ENCODE data around the gene YAF2. TPM values are rescaled to one million over a fixed set of nuclear protein-coding genes. Genes with fewer than 3 reads are reported as not detected.

YAF2 gene
- total and polyA plus RNA-seq, 7 donors: 8.6 to 52.8 (median 29.6) TPM

DNA sequence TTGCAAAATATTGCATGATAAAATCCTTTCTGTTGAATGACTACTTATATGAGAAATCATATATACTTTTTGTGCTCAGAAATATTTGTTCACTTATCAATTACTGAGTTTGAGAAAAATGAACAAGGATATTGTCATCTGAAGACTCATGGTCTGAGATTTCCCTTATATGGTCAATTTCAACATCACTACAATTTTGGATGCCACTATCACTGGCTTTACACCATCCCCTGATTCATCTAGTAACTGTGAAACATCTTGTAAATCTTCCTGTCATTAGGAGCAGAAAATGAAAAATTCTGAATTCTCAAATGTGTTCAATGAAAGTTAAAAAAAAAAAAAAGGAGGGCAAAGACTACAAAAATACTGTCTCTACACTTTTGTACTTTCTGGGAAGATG lies 71.5 kb downstream of the YAF2 start:
- TF ChIP-seq POLR2AphosphoS5 (IDR thresholded peaks at IDR 0.05) (no peak), EP300 (IDR thresholded peaks at IDR 0.05) (no peak), POLR2A (IDR thresholded peaks at IDR 0.05) (no peak)
- TF ChIP-seq, protein P1, sequence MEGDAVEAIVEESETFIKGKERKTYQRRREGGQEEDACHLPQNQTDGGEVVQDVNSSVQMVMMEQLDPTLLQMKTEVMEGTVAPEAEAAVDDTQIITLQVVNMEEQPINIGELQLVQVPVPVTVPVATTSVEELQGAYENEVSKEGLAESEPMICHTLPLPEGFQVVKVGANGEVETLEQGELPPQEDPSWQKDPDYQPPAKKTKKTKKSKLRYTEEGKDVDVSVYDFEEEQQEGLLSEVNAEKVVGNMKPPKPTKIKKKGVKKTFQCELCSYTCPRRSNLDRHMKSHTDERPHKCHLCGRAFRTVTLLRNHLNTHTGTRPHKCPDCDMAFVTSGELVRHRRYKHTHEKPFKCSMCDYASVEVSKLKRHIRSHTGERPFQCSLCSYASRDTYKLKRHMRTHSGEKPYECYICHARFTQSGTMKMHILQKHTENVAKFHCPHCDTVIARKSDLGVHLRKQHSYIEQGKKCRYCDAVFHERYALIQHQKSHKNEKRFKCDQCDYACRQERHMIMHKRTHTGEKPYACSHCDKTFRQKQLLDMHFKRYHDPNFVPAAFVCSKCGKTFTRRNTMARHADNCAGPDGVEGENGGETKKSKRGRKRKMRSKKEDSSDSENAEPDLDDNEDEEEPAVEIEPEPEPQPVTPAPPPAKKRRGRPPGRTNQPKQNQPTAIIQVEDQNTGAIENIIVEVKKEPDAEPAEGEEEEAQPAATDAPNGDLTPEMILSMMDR (IDR thresholded peaks at IDR 0.05): no peak
- no peak for DNase-seq
- Histone ChIP-seq H3K36me3 (peaks cover 0 to under 1% (median 0%) of the 10 kb centered on the region in 4 donors), H3K4me1 (peaks cover 0 to 3% (median 0%) of the 10 kb centered on the region in 4 donors), H3K27ac (no peak overlapping the region), H3K9me3 (no peaks in the 10 kb centered on the region), H3K4me3 (no peak overlapping the region), H3K27me3 (no peaks in the 10 kb centered on the region)
- intact Hi-C loops (cut with DNase I): no loop called here

DNA sequence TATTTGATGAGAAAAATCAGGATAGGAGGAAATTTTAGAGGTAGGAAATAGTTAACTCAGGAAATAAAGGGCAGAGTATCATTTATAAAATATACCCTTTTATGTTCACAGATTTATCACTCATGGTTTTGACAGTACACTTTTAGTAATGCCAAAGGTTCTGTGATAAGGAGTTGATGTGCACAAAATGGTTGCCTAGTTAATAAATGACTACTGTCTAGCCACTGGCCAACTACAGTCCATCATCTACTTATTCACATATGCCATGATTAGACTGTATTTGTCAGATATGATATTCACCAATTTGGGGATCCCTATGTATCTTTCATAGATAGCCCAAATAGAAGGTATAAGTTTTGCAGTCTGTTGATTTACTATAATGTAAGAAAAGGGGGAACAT lies 74.1 kb downstream of the YAF2 start:
- intact Hi-C loops (cut with DNase I): no loop called here
- H3K4me1 ChIP-seq: peaks cover 0 to 3% (median 0%) of the 10 kb centered on the region in 4 donors
- no peaks in the 10 kb centered on the region for H3K27me3 ChIP-seq
- H3K36me3 ChIP-seq: peaks cover 0 to 19% (median 7%) of the 10 kb centered on the region in 4 donors
- DNase-seq: no peak
- TF ChIP-seq POLR2A (IDR thresholded peaks at IDR 0.05): no peak
- no peak for TF ChIP-seq EP300 (IDR thresholded peaks at IDR 0.05)
- no peak for TF ChIP-seq POLR2AphosphoS5 (IDR thresholded peaks at IDR 0.05)
- TF ChIP-seq, protein P1 (IDR thresholded peaks at IDR 0.05): no peak
- H3K4me3 ChIP-seq: no peak overlapping the region
- H3K9me3 ChIP-seq: no peaks in the 10 kb centered on the region
- no peak overlapping the region for H3K27ac ChIP-seq

DNA sequence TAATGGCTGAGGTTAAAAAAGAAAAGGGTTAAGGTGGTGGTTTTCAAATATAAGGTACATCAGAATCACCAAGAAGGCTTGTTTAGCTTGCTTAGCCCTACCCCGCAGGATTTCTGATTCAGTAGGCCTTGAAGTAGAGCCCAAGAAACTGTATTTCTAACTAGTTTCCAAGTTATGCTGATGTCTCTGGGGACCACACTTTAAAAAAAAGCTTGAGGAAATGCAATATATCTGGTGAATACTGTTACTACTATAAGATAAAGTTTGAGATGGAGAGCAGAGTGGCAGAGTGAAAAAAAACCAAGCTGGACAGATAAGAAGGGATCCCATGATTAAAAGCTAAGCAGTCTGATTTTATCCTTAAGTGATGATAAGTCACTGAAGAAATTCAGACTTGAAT lies 75.1 kb downstream of the YAF2 start:
- no peaks in the 10 kb centered on the region for H3K27me3 ChIP-seq
- WGBS, 2 donors: 81 to 97% methylated on average over 1 of the region's 1 CpG
- intact Hi-C loops (cut with DNase I): no loop called here
- no peak for TF ChIP-seq POLR2A (IDR thresholded peaks at IDR 0.05)
- TF ChIP-seq POLR2AphosphoS5 (IDR thresholded peaks at IDR 0.05): no peak
- TF ChIP-seq, protein P1 (IDR thresholded peaks at IDR 0.05): no peak
- TF ChIP-seq EP300 (IDR thresholded peaks at IDR 0.05): no peak
- DNase-seq: no peak
- H3K9me3 ChIP-seq: no peaks in the 10 kb centered on the region
- no peak overlapping the region for H3K27ac ChIP-seq
- peaks cover 0 to 19% (median 7%) of the 10 kb centered on the region in 4 donors for H3K36me3 ChIP-seq
- H3K4me3 ChIP-seq: no peak overlapping the region
- peaks cover 0 to 3% (median 0%) of the 10 kb centered on the region in 4 donors for H3K4me1 ChIP-seq

DNA sequence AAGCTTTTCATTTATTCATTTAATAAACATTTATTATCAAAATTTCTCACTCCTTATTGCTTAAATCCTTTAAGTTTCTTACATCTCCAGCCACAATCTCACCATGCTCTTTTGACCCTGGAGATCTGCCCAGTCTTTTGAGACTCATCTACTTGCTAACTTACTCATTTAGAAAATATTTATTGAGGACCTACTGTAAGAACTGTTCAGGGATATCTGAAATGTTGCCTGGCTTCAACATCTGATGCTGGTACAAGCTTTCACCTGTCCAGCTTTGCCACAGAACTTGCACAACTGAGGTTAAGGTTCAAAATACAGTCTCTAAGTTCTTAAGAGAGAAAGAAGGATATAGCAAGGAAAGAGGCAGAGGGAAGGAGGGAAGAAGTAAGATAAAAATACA lies 75.9 kb downstream of the YAF2 start:
- no peak overlapping the region for H3K27ac ChIP-seq
- no peak for DNase-seq
- peaks cover 0 to 19% (median 7%) of the 10 kb centered on the region in 4 donors for H3K36me3 ChIP-seq
- no peak overlapping the region for H3K4me3 ChIP-seq
- peaks cover 0 to 3% (median 0%) of the 10 kb centered on the region in 4 donors for H3K4me1 ChIP-seq
- TF ChIP-seq, protein P1 (IDR thresholded peaks at IDR 0.05): no peak
- TF ChIP-seq POLR2AphosphoS5 (IDR thresholded peaks at IDR 0.05): no peak
- TF ChIP-seq EP300 (IDR thresholded peaks at IDR 0.05): no peak
- no peak for TF ChIP-seq POLR2A (IDR thresholded peaks at IDR 0.05)
- no peaks in the 10 kb centered on the region for H3K9me3 ChIP-seq
- intact Hi-C loops (cut with DNase I): no loop called here
- no peaks in the 10 kb centered on the region for H3K27me3 ChIP-seq

DNA sequence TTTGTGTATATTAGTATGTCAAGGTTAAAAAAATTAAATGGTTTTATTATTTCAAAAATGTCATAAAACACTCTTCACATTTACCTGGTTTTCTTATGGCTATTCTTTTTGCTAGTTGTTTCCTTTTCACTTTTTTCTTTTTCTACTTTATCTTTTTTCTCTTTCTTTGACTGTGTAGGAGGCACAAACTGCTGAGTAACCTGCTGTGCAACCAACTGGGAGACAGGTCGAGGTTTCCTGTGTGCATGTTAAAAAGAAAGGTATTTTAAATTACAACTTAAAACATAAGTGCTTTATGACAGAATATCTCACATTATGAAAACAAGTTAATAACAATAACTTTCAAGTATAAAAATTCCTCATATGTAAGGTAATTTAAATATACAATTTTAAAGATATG lies 76.5 kb downstream of the YAF2 start:
- Histone ChIP-seq H3K4me3 (no peak overlapping the region), H3K27ac (no peak overlapping the region), H3K9me3 (no peaks in the 10 kb centered on the region), H3K36me3 (peaks cover 0 to 19% (median 7%) of the 10 kb centered on the region in 4 donors), H3K4me1 (peaks cover 0 to 3% (median 0%) of the 10 kb centered on the region in 4 donors), H3K27me3 (no peaks in the 10 kb centered on the region)
- 47 to 87% methylated on average over 1 of the region's 1 CpG for WGBS, 2 donors
- intact Hi-C loops (cut with DNase I): no loop called here
- DNase-seq: no peak
- no peak for TF ChIP-seq POLR2AphosphoS5 (IDR thresholded peaks at IDR 0.05)
